ENCODE measurements around the gene PLCL2.
A peak's percentile ranks its signal among the peaks of the same experiment; 100 is the strongest.

The PLCL2 gene

GRCh38 chr3:17006132-17006852 is 121.5 kb downstream of the PLCL2 start:
- DNase-seq = no peak

- no peak for DNase-seq
These were observed 122.5 kb downstream of the PLCL2 start for GRCh38 chr3:17007284-17007683.

DNA sequence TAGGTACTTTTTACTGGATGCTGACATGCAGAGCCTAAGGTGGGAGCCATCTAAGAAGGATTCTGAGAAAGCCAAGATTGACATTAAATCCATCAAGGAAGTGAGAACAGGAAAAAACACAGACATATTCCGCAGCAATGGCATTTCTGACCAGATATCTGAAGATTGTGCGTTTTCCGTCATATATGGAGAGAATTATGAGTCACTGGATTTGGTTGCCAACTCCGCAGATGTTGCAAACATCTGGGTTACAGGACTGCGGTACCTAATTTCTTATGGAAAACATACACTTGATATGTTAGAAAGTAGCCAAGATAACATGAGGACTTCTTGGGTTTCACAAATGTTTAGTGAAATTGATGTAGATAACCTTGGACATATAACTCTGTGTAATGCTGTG is 125.1 kb downstream of the PLCL2 start:
- no peak for DNase-seq

DNA sequence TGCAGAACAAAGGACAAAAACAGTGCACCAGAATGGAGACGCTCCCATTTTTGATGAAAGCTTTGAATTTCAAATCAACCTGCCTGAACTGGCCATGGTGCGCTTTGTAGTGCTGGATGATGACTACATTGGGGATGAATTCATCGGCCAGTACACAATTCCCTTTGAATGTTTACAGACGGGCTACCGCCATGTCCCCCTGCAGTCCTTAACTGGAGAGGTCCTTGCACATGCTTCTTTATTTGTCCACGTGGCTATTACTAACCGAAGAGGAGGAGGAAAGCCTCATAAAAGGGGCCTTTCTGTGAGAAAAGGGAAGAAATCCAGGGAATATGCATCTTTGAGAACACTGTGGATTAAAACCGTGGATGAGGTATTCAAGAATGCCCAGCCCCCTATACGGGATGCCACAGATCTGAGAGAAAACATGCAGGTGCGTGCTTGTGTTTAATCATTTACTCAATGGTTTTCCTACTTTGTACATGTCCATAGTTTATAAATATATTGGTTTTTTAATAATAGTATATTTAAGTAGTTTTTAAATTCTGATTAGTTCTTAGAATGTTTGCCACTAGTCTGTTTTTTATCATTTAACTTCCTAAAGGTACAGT is 127.1 kb downstream of the PLCL2 start:
- DNase-seq = no peak

GRCh38 chr3:17013050-17013449 is 128.3 kb downstream of the PLCL2 start:
- no peak for DNase-seq

- no peak for DNase-seq
These were observed 128.8 kb downstream of the PLCL2 start for GRCh38 chr3:17013571-17013970.

GRCh38 chr3:17014284-17014683 is 129.5 kb downstream of the PLCL2 start:
- DNase-seq = no peak

- DNase-seq = no peak
These were observed 130.0 kb downstream of the PLCL2 start for GRCh38 chr3:17014709-17015108.

- DNase-seq = no peak
These were observed 136.9 kb downstream of the PLCL2 start for GRCh38 chr3:17021614-17022013.

- DNase-seq = no peak
These were observed 138.4 kb downstream of the PLCL2 start for GRCh38 chr3:17023006-17023664.

DNA sequence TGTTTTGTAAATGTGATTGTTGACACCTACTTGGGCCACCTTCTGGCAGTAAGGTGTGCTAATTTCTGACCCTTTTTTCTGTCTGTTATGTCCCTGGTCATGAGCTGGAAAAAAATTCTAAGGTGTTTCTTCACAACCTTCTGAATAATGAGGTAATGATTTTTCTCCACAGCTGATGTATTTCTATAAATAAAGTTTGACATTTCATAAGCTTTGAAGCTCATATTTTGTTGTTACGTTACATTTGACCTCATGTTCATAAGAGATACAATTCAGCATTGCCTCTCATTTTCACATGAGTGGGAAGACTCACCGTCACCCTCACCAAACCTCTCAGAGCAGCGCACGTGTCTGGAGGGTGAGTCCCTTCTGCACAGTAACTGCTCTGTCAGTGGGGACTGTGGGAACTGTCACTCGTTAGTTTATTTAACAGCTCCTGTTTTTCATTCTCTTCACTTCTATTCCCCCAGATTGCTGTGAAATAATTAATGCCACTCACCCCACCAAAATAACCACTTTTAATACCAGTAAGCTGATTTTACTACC is 140.9 kb downstream of the PLCL2 start:
- no peak for DNase-seq

DNA sequence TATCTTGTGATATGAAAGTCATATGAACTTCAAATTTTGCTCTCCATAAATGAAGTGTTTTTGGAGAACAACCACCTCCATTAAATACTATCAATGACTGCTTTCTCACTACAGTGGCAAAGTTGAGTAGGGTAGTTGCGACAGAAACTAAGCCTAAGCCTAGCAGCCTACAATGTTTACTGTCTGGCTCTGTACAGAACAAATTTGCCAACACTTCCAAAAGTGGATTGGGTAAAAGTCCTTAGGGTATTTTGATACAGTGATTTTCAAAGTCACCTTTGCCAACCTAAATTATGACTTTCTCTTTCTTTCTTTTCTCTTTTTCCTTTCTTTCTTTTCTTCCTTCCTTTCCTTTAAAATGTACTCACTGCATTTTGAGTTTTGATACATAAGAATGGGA is 142.6 kb downstream of the PLCL2 start:
- DNase-seq = no peak

- DNase-seq = no peak
These were observed 143.6 kb downstream of the PLCL2 start for GRCh38 chr3:17028363-17028762.

DNA sequence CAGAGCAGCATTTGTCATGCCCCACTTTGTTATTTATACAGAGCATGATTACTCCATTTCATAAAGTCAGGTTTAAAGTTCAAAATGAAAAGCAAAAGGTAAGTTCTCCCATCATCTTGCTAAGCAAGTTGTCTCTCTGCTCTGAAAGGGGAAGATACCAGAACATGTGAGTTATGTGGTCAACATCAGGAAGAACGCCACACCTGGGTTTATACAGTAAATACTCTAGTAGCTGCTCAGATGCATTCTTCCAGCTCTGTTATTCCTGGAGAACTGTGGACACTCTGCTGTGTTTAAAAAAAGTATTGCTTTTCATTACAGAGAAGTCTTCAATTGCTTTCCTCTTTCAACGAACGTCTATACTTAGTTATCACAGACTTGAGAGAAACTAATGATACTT is 145.7 kb downstream of the PLCL2 start:
- no peak for DNase-seq

DNA sequence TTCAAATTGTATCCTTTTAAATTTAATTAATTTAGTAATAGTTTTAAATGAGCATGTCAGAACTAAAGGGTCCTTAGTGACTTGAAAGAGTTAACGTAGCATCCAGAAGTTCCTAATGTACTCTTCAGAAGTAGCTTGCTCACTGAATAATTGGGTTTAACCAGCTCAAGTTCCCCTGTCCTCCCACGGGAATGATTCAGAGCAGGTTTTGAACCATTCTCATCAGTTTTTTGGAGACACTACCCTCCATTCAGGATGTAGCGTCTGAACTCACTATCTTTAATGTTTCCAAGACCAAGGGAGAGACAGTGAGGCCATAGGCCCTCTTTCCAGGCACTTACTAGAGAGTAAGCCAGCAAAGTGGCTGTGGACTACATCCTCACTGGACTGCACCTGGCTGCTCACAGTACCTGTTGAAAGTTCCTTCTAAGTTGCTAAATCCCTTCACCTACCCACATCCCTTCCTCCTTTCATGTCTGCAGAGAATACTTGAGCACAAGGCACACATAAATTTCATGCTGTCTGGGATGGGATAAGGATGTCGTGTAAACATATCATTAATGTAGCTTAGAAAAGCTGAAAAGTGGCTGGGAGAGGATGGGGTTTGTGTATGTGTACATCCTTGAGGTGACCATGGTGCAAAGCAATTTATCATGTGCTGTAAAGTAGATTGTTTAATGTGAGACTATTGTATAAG is 146.3 kb downstream of the PLCL2 start:
- no peak for DNase-seq

DNA sequence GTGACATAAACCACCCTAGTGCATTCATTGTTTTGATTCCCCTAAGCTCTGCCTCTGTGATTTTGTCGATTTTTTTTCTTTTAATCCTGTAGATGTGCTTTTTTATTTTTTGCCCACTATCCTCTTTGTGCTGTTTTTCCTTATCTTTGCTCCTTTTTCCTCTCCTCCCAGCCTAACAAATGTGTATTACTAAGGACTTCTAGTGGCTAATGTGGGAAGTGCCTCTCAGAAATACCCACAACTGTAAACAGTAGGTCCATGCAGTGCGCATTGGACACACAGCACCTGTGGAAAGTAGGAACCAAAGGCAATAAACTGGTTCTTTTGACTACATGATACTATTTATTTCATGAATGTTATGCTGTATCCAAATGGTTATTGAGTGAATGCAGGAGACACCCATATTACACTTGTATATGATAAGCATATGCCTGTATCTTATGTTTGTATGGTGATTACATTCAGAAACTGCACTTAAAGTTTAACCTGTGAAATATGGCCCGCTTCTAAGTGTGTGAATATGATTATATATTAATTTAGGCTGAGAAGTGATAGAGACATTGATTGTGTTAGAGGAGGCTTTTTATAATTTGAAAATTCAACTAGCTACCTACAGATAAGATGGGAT is 147.8 kb downstream of the PLCL2 start:
- peak in 2 of 58 donors; percentile 13 to 14 for DNase-seq

- DNase-seq = no peak
These were observed 148.9 kb downstream of the PLCL2 start for GRCh38 chr3:17033516-17034168.

DNA sequence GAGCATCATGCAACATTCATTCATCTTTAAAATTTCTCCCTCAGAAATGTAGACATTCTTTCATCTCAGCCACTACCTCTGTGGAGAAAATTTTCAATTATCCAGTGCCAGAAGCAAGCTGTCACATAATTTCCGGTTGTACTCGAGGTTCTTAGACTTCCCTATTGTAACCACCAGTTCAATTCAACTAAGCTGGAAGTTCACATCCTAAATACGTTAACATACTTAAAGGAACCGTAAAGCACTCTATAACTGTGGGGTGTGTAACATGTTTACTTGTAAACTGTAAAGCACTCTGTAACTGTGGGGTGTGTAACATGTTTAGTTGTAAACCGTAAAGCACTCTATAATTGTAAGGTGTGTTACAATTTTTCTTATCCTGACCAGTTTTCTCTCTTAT is 150.3 kb downstream of the PLCL2 start:
- DNase-seq = no peak

DNA sequence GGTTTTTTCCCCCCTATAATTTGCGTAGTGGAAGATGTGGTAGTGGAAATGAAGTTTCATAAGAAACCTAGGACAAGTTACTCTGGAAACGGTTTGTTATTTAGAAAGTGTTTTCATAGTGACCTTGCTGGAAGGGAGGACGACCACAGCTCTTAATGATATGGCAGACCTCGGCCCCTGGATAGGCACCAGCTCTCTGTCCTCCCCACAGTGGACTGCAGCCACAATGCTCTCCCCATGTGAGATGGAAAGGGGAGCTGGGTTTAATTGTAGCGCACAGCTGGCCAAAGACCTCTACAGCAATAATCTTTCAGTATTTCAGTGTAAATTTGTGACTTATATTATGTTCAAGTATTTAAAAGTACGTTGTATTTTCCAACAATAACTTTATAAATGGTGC is 151.2 kb downstream of the PLCL2 start:
- no peak for DNase-seq

DNA sequence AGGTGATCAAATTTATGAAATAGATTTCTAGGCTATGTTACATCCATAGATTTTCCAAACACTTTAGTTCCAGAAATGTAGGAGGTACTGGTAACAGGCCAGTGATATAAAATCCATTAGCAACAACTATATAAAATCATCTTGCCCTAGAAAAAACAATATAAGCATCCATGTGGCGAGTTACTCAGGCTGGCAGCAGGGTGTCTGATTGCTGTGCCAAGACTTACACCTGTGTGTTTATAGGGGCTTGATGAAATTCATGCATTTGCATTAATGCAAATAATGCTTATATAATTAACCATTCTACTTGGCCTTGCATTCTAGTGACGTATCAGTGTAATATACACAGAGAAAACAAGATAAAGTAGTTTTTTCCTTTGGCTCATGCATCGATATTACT is 153.4 kb downstream of the PLCL2 start:
- no peak for DNase-seq

Measured in anterior cingulate cortex (tissue), 58 donors.